HG02623 (cell line): ENCODE data around the gene PCDHB15.
"Not testable (repeated sequence)": the region's sequence is repeated elsewhere in the genome, so short reads cannot be mapped to it uniquely, and the experiment has no call there.

Experiments used
- ATAC-seq: cut with Tn5 transposase; IDR thresholded peaks from one replicate; pipeline ENCODE4 v1.9.1; 2021; ENCODE audit warnings: moderate library complexity; ENCODE audit not compliant: unreplicated experiment

The PCDHB15 gene

GRCh38 chr5:141245250-141245717, at the start of gene PCDHB15:
Gene PCDHB15 (plus strand): TSS chr5:141245395. CDS start chr5:141245579, 184 bp downstream.
- ATAC-seq = no peak

DNA sequence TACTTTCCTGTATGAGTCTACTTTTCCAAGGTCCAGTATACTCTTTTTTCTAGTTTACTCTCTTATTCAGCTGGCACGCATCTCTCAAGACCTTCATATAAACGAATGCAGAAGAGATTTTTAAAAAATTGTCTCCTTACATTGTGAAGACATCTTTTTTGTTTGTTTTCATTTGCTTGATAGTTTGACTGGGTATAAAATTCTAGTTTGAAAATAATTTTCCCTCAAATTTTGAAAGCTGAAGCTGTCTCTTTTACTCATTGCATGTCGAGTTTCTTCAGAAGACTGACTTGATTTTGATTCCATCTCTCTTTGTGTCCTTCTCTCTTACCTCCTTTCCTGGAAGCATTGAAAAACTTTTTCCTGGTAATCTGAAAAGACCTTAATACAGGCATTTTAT, 48.8 kb upstream of the PCDHB15 start:
- ATAC-seq = no peak

- no peak for ATAC-seq
Measured at GRCh38 chr5:141199359-141200235, 45.6 kb upstream of the PCDHB15 start, which contains the start of gene PCDHB11. Gene PCDHB11 (plus strand): TSS chr5:141199627. CDS start chr5:141199775, 148 bp downstream.

GRCh38 chr5:141201126-141201525, 44.1 kb upstream of the PCDHB15 start:
- ATAC-seq = not testable (repeated sequence)

- ATAC-seq = not testable (repeated sequence)
Measured at GRCh38 chr5:141201646-141202045, 43.5 kb upstream of the PCDHB15 start.

DNA sequence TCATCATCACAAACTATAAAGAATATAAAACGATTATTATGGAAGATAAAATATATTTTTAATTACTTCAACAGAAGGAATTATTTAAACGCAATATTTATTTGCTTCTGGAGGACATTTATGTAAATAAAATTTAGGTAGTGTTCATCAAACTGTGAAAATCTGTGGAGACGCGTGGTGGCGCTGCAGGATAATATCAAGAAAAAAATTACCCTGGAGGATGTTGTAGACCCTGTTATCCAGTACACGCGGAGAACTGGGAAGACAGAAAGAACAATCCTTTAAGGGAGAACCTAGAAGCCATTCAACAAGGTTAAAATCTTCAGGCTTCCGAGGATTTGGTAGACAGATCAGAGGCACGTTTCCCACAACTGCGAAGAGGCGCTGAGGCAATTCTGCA, 36.7 kb upstream of the PCDHB15 start, which contains the start of gene PCDHB12:
TSS of gene PCDHB12 (plus strand) at position 242 of the 400 bp plus-strand sequence. CDS start 189 bp downstream, outside the sequence.
- no peak for ATAC-seq

- not testable (repeated sequence) for ATAC-seq
Measured at GRCh38 chr5:141210281-141210680, 34.9 kb upstream of the PCDHB15 start.

GRCh38 chr5:141210849-141211248, 34.3 kb upstream of the PCDHB15 start:
- ATAC-seq = not testable (repeated sequence)

- not testable (repeated sequence) for ATAC-seq
Measured at GRCh38 chr5:141213656-141214339, 31.4 kb upstream of the PCDHB15 start, which contains the start of gene PCDHB13. Gene PCDHB13 (plus strand): TSS chr5:141213919. CDS start chr5:141214124, 205 bp downstream.

GRCh38 chr5:141214583-141214982, 30.6 kb upstream of the PCDHB15 start:
- not testable (repeated sequence) for ATAC-seq

- ATAC-seq = not testable (repeated sequence)
Measured at GRCh38 chr5:141215504-141215903, 29.7 kb upstream of the PCDHB15 start.

- ATAC-seq = not testable (repeated sequence)
Measured at GRCh38 chr5:141216035-141216434, 29.2 kb upstream of the PCDHB15 start.

GRCh38 chr5:141223112-141223783, 21.9 kb upstream of the PCDHB15 start, which contains the start of gene PCDHB14:
Gene PCDHB14 (plus strand): TSS chr5:141223343. CDS start chr5:141223506, 163 bp downstream.
- ATAC-seq = no peak

- ATAC-seq = not testable (repeated sequence)
Measured at GRCh38 chr5:141224844-141225243, 20.4 kb upstream of the PCDHB15 start.

- ATAC-seq = not testable (repeated sequence)
Measured at GRCh38 chr5:141225421-141225820, 19.8 kb upstream of the PCDHB15 start.

GRCh38 chr5:141234109-141234667, 11.0 kb upstream of the PCDHB15 start:
- ATAC-seq = no peak

DNA sequence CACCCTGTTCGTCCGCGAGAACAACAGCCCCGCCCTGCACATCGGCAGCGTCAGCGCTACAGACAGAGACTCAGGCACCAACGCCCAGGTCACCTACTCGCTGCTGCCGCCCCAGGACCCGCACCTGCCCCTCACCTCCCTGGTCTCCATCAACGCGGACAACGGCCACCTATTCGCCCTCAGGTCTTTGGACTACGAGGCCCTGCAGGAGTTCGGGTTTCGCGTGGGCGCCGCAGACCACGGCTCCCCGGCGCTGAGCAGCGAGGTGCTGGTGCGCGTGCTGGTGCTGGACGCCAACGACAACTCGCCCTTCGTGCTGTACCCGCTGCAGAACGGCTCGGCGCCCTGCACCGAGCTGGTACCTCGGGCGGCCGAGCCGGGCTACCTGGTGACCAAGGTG, 9.3 kb upstream of the PCDHB15 start:
- not testable (repeated sequence) for ATAC-seq

DNA sequence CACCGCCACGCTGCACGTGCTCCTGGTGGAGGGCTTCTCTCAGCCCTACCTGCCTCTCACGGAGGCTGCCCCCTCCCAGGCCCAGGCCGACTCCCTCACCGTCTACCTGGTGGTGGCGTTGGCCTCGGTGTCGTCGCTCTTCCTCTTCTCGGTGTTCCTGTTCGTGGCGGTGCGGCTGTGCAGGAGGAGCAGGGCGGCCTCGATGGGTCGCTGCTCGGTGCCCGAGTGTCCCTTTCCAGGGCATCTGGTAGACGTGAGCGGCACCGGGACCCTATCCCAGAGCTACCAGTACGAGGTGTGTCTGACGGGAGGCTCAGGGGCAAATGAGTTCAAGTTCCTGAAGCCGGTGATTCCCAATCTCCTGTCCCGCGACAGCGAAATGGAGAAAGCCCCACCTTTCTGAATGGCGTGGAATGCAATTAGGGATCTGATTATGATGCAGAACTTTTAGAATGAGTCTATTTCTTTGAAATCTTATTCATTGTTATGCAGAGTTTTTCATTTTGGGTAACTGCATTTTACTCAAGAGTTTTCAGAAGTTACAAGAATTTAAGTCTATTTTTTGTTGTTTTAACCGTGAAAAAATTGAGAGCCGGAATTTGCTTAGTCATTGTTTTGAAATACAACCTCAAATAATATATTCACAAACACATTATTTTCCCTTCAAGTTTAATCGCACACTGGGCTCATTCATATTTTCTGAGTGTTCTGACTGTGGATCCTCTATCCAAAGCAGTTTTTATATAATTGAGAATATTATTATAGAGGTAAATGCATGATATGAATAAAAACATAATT, 8.5 kb upstream of the PCDHB15 start:
- no peak for ATAC-seq

DNA sequence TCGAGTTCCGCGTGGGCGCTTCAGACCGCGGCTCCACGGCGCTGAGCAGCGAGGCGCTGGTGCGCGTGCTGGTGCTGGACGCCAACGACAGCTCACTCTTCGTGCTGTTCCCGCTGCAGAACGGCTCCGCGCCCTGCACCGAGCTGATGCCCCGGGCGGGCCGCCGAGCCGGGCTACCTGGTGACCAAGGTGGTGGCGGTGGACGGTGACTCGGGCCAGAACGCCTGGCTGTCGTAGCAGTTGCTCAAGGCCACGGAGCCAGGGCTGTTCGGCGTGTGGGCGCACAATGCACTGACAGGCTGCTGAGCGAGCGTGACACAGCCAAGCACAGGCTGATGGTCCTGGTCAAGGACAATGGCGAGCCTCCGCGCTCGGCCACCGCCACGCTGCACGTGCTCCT, 3.7 kb upstream of the PCDHB15 start:
- no peak for ATAC-seq
